PC-9 (cell line): ENCODE data around the gene PHF21A.

Experiments used
- EZH2 ChIP-seq: fragments of 200-600 bp; sonication (generic); IDR thresholded peaks from 2 replicates; pipeline ENCODE4 v1.8.0; 2017; ENCODE audit warnings: antibody characterized with exemption, low read depth
- TF ChIP-seq, protein P1 (sequence below): fragments of 200-600 bp; sonication (generic); conservative IDR thresholded peaks from 2 replicates; pipeline ENCODE4 v1.6.1; 2017; ENCODE audit warnings: mixed run types, antibody characterized with exemption, mild to moderate bottlenecking, moderate library complexity

DNA sequence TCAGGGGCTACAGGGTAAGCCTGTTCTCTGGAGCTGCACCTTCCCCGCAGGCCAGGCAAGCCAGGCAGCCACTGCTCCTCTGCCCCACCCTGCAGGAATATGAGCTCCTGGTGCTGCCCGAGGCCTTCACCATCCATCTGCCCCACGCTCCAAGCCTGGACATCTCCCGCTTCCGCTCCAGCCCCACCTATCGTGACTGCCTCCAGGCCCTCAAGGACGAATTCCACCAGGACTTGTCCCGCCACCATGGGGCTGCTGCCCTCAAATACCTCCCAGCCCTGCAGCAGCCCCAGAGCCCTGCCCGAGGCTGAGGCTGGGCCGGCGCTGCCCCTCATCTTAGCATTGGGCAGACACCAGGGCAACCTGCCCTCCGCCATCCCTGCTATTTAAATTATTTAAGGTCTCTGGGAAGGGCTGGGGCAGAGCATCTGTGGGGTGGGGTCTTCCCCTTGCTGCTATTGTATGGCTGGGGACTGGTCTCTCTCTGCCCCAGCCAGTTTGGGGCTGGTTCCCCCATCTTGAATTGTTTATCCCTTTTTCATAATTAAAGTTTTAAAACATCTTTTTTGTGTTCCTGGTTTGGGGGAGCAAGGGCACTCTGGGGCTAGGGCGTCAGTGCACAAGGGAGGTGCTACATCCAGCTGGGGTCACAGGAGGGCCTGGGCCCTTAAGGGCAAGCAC, 192.6 kb downstream of the PHF21A start:
- no peak for TF ChIP-seq EZH2
- TF ChIP-seq, protein P1, sequence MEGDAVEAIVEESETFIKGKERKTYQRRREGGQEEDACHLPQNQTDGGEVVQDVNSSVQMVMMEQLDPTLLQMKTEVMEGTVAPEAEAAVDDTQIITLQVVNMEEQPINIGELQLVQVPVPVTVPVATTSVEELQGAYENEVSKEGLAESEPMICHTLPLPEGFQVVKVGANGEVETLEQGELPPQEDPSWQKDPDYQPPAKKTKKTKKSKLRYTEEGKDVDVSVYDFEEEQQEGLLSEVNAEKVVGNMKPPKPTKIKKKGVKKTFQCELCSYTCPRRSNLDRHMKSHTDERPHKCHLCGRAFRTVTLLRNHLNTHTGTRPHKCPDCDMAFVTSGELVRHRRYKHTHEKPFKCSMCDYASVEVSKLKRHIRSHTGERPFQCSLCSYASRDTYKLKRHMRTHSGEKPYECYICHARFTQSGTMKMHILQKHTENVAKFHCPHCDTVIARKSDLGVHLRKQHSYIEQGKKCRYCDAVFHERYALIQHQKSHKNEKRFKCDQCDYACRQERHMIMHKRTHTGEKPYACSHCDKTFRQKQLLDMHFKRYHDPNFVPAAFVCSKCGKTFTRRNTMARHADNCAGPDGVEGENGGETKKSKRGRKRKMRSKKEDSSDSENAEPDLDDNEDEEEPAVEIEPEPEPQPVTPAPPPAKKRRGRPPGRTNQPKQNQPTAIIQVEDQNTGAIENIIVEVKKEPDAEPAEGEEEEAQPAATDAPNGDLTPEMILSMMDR, result no peak
